Measurements from ENCODE around the gene PSENEN. TPM values are rescaled to one million over a fixed set of nuclear protein-coding genes. Genes with fewer than 3 reads are reported as not detected.

Gene PSENEN
- polyA plus RNA-seq, 1 donor (not counting 4 experiments of a cell fraction or from before 2014, with no cell fraction given) = 36.2 TPM

- H3K9me1 ChIP-seq (ENCODE audit: control insufficient read depth, extremely low read depth, insufficient read depth, low read length) = no peaks in the 10 kb centered on the region
- H3K4me1 ChIP-seq (ENCODE audit: control insufficient read depth, extremely low read depth, insufficient read depth, low read length) = peaks cover 21% of the 10 kb centered on the region
- H3K27me3 ChIP-seq (ENCODE audit: control insufficient read depth, extremely low read depth, insufficient read depth, low read length) = no peaks in the 10 kb centered on the region
- no peak overlapping the region for H3K4me2 ChIP-seq (ENCODE audit: control insufficient read depth, extremely low read depth, insufficient read depth, low read depth, low read length)
- H3K9ac ChIP-seq (ENCODE audit: control insufficient read depth, extremely low read depth, insufficient read depth, low read length) = no peak overlapping the region
- FAIRE-seq (no peak), DNase-seq (ENCODE audit: low read depth, low spot score) (no peak)
- dilution Hi-C loops (cut with MboI; ENCODE audit: extremely low pct_ligation_motif_present, low sequenced_read_pairs) = no loop called here
- no peaks in the 10 kb centered on the region for H3K9me3 ChIP-seq (ENCODE audit: control insufficient read depth, low read depth, low read length)
- H3K79me2 ChIP-seq (ENCODE audit: control insufficient read depth, insufficient read depth, low read length) = peaks cover 28% of the 10 kb centered on the region
- H3K36me3 ChIP-seq (ENCODE audit: control insufficient read depth in 2 of 2, extremely low read depth in 1 of 2, insufficient read depth in 2 of 2, low read length in 2 of 2) = peaks cover 13 to 23% of the 10 kb centered on the region in 2 experiments
- no peaks in the 10 kb centered on the region for H4K20me1 ChIP-seq (ENCODE audit: control insufficient read depth, extremely low read depth, insufficient read depth, low read length)
- H3K27ac ChIP-seq (ENCODE audit: control insufficient read depth, insufficient read depth, low read length) = no peak overlapping the region
- no peak overlapping the region for H3K4me3 ChIP-seq (ENCODE audit: control insufficient read depth in 2 of 3, extremely low read depth in 1 of 3, insufficient read depth in 2 of 3, low read depth in 1 of 3, low read length in 3 of 3)
- TF ChIP-seq CTCF (optimal IDR thresholded peaks at IDR 0.05 in 1 of 3, IDR thresholded peaks at IDR 0.05 in 1 of 3, conservative IDR thresholded peaks at IDR 0.05 in 1 of 3; ENCODE audit: extremely low read depth in 1 of 3, insufficient read depth in 2 of 3, low read length in 3 of 3) (no peak), EZH2 (IDR thresholded peaks at IDR 0.05; ENCODE audit: low read length) (no peak)
- no peak overlapping the region for H2AFZ ChIP-seq (ENCODE audit: control insufficient read depth, low read length)
Measured at GRCh38 chr19:35750167-35750566, 4.7 kb downstream of the PSENEN start.

GRCh38 chr19:35751839-35752745 lies 6.6 kb downstream of the PSENEN start:
- TF ChIP-seq EZH2 (IDR thresholded peaks at IDR 0.05; ENCODE audit: low read length) = no peak
- TF ChIP-seq CTCF (optimal IDR thresholded peaks at IDR 0.05 in 1 of 3, IDR thresholded peaks at IDR 0.05 in 1 of 3, conservative IDR thresholded peaks at IDR 0.05 in 1 of 3; ENCODE audit: extremely low read depth in 1 of 3, insufficient read depth in 2 of 3, low read length in 3 of 3) = no peak
- H2AFZ ChIP-seq (ENCODE audit: control insufficient read depth, low read length) = no peak overlapping the region

More at GRCh38 chr19:35751839-35752745, 6.6 kb downstream of the PSENEN start:
- Histone ChIP-seq H3K27me3 (ENCODE audit: control insufficient read depth, extremely low read depth, insufficient read depth, low read length) (no peaks in the 10 kb centered on the region), H3K4me3 (ENCODE audit: control insufficient read depth in 2 of 3, extremely low read depth in 1 of 3, insufficient read depth in 2 of 3, low read depth in 1 of 3, low read length in 3 of 3) (no peak overlapping the region), H3K4me2 (ENCODE audit: control insufficient read depth, extremely low read depth, insufficient read depth, low read depth, low read length) (no peak overlapping the region), H3K27ac (ENCODE audit: control insufficient read depth, insufficient read depth, low read length) (no peak overlapping the region), H3K9me3 (ENCODE audit: control insufficient read depth, low read depth, low read length) (no peaks in the 10 kb centered on the region), H3K36me3 (ENCODE audit: control insufficient read depth in 2 of 2, extremely low read depth in 1 of 2, insufficient read depth in 2 of 2, low read length in 2 of 2) (peaks cover 13 to 23% of the 10 kb centered on the region in 2 experiments), H4K20me1 (ENCODE audit: control insufficient read depth, extremely low read depth, insufficient read depth, low read length) (no peaks in the 10 kb centered on the region), H3K9ac (ENCODE audit: control insufficient read depth, extremely low read depth, insufficient read depth, low read length) (no peak overlapping the region), H3K4me1 (ENCODE audit: control insufficient read depth, extremely low read depth, insufficient read depth, low read length) (peaks cover 16% of the 10 kb centered on the region), H3K79me2 (ENCODE audit: control insufficient read depth, insufficient read depth, low read length) (peaks cover 17% of the 10 kb centered on the region), H3K9me1 (ENCODE audit: control insufficient read depth, extremely low read depth, insufficient read depth, low read length) (no peaks in the 10 kb centered on the region)
- dilution Hi-C loops (cut with MboI; ENCODE audit: extremely low pct_ligation_motif_present, low sequenced_read_pairs) = no loop called here
- DNase-seq (ENCODE audit: low read depth, low spot score) (no peak), FAIRE-seq (no peak)

Measured in keratinocyte (primary cell).